Islet of Langerhans (tissue), 1 donor: ENCODE measurements around the gene KRTAP5-4.
"Not testable (repeated sequence)": the region's sequence is repeated elsewhere in the genome, so short reads cannot be mapped to it uniquely, and the experiment has no call there.

Experiments used
- FAIRE-seq: peaks from one replicate; lab custom pipeline; 2011; peaks lifted over from hg19 to GRCh38; lab: Jason Lieb, UNC

The KRTAP5-4 gene

DNA sequence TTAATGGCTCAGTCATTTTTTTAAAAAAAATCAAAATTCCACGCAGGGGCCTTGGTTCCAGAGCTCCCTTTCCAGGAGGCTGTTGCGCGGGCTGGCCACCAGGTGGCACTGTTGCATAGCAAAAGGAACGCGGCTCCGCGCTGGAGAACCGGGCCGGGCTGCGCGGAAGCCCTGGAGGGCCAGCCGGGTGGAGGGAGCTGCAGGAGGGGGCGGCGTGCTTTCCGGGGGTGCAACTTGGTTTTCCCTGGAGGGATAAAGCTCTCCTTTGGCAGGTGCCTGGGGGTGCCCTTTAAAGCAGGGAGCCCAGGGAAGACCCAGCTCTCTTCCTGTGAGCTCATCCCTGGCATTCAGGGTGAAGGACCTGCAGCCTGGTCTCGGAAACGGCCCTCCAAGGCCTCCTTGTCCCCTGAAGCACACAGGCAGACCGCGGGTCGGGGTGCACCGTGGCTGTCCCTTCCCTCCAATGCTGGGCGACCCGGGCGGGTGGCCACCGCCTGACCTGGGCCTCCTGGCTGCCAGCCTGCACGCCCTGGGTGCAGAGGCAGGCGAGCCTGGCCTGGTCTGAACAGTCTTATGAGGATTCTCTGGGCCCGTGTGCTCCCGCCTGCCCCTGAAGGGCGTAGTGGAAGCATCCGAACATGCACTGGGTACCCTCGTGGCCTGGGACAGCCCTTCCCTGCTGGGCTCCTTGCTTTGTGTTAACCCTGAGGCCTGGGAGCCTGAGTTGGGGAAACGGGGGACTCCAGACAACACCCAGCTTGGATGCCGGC is 31.0 kb upstream of the KRTAP5-4 start:
- no peak for FAIRE-seq

DNA sequence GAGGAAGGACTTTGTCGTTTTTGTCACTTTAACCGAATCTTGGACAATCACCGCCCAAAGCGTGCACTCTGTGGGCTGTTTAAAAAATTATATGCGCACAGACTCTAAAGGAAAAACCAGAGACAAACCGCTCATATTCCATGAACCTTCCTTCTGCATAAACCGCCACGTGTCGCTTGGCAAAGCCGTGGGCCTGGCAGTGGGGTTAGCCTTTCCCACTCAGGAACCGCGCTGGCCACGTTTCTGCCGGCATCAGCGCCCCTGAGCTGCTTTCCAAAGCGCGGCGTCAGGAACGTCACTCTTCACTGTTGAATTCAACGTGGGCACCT is 30.5 kb upstream of the KRTAP5-4 start:
- no peak for FAIRE-seq

DNA sequence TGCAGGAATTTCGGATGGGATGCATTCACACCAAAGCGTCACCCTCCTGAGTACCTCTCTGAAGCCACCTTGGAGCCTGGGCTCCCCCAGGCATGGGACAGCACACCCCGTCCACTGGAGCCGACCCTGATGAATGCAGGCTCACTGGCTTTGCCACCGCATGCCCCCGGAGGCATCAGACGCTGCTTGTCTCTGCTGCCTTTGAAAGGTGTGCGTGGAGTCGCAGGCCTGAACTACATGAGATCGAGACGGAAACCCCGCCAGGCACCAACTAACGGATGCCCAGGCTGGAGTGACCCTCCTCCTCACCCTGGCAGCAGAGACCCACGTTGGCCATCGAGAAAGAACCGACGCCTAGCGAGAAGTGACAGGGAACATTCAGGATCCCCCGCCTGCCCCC is 30.1 kb upstream of the KRTAP5-4 start:
- no peak for FAIRE-seq

DNA sequence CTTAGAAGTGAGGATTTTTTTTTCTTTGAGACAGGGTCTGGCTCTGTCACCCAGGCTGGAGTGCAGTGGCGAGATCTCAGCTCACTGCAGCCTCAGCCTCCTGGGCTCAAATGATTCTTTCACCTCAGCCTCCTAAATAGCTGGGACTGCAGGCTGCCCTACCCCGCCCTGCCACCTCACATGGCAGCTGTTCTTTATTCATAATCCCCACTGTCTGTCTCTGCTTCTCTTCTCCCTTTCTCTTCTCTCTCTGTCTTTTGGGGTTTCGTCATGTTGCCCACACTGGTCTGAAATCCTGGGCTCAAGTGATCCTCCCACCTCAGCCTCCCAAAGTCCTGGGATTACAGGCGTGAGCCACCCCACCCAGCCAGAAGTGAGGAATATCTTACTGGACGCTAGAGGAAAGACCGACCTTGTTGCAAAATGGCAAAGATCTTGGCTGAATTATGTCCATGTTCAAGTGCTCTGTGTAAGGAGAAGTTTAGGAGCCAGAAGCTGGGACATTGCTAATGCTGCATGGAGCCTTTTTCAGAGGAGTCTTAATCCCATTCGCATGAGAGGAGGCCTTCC is 29.6 kb upstream of the KRTAP5-4 start:
- FAIRE-seq: no peak

DNA sequence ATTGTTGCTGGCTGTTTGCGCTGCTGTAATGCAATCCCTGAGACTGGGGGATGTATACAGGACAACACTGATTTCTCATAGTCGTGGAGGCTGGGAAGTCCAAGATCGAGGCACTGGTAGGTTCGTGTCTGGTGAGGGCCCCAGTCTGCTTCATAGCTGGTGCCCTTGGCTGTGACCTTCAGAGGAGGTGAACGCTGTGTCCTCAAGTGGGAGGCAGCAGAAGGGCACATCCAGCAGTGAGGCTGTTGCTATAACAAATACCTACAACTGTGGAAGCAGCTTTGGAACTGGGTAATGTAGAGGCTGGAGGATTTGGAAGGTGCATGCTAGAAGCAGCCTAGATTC is 29.0 kb upstream of the KRTAP5-4 start:
- FAIRE-seq: no peak

DNA sequence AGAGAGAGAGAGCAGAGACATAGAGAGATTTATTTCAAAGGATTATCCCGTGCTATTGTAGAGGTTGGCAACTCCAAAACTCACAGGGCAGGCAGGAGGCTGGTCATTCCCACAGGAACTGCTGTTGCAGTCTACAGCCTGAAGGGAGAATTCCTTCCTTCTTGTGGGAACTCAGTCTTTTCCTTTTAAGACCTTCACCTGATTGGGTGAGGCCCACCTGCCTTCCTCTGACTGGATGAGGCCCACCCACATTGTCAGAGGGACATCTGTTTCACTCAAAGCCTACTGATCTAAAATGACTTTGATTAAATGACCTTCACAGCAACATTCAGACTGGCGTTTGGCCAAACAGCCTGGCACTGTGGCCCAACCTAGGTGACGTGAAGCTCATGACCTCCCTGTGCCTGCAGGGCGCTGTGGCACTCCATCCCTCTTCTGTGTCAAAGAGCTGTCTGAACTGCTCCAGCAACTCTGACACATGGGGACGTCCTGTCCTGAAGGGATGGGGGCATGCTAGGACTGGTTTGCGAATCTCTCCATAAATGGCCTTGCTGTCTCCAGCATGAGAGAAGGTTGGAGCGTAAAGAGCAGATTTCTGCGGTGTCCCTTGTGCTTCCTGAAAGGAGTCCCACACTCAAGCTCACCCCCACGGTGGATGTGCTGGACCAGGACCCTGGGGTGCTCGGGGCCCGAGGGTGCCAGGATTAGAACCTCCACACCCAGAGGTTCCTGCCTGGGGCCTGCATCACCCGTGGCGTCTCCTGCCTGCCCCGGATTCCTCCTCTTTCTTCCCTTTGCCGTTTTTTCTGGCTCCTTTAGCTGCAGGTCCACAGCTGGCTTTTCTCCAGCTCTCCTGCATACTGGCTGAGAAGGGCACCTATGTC is 28.3 kb upstream of the KRTAP5-4 start:
- FAIRE-seq: no peak

DNA sequence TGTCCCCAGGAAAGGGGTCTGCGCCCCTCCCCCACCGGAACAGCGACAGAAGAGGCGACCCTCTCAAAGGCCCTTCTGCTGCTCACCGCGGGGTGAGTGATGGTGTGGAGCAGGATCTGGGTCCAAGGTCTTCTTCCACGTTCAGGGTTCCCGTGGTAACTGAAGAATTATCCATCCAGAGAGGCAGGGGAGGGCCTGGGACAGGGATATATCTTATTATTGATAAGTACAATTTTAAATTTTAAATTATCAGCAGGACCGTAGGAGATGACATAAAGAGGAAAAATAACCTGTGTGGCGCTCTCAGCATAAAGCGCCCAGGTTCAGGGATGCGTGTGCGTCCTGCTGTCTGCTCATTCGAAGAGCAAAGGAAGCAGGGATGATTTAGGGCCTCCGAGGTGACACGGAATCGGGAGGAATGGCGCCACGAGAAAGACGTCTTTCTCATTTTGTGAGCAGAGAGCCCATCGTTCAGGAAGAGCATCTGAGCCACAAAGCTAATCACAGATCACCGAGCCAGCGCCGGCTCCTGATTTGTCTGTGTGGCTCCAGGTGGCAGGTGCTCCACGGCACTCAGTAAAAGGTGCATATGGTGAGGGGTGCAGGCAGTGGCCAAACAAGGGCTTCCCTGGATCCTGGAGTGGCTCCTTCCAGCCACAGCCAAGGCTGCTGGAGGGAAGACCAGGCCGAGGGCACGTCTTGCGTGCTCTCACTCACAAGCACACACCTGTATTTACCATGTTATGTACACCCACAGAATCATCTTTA is 26.9 kb upstream of the KRTAP5-4 start:
- no peak for FAIRE-seq

DNA sequence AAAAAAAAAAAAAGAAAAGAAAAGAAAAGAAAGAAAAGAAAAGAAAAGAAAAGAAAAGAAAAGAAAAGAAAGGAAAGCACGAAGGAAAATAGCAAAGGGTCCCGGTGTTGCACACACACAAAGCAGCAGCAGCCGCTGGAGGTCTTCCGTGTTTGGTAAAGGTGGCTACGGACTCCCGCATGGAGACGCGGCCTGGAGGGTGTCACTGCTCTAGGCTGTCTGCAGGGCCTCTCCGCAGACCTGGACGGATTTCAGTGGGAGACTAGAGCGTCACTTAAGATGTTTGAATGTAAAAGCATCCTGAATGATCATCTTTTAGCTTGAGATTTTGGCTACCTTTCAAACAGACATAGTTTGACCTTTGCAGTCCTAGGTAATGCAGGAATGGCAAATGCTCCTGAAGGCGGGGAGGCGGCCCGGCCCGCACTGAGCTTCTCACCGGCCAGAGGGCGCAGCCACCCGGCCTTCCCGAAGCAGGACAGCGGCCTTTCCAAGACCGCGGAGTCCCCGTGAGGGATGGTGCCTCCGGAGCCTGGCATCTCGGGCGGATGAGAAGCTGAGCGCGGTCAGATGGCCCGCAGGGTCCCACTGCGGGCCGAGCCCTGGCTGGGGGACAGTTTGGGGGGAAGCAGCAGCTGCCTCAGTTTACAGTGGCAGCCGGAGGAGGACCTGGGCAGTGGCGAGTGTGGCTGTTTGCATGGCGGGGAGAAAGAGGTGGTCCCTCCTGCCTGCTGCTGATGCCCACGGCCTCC is 26.1 kb upstream of the KRTAP5-4 start:
- FAIRE-seq: no peak

DNA sequence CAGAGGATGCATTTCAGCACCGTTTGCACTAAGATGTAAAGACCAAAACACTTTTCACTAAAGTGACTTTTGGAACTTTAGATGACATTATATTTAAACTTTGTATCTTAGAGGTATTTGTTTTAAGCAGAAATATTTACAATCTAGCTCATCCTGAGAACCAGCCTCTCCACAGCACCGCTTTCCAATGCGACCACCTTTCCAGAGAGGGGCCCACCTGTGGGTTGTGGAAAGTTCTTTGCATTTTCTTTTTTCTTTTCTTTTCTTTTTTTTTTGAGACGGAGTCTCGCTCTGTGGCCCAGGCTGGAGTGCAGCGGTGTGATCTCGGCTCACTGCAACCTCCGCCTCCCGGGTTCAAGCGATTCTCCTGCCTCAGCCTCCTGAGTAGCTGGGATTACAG is 24.6 kb upstream of the KRTAP5-4 start:
- FAIRE-seq: not testable (repeated sequence)

DNA sequence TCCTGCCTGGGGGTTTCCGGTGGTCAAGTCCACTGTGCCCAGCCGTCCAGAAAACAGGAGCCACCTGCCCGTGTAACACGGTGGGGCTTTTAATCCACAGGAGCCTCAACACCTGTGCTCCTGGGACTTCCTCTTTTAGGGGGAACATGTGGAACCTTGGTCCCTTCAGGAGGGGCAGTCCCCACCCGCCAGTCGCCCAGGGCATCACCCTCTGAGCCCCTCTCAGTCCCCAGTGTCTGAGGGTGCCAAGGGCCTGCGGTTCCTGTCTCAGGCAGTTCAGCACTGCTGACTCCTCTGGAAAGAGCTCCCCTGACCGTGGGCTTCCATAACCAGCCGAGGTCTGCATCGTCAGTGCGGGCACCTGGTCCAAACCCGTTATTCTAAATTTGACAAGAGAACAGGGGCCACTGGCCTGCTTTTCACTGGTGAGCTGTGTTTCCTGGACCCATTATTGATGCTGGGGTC is 23.5 kb upstream of the KRTAP5-4 start:
- no peak for FAIRE-seq

DNA sequence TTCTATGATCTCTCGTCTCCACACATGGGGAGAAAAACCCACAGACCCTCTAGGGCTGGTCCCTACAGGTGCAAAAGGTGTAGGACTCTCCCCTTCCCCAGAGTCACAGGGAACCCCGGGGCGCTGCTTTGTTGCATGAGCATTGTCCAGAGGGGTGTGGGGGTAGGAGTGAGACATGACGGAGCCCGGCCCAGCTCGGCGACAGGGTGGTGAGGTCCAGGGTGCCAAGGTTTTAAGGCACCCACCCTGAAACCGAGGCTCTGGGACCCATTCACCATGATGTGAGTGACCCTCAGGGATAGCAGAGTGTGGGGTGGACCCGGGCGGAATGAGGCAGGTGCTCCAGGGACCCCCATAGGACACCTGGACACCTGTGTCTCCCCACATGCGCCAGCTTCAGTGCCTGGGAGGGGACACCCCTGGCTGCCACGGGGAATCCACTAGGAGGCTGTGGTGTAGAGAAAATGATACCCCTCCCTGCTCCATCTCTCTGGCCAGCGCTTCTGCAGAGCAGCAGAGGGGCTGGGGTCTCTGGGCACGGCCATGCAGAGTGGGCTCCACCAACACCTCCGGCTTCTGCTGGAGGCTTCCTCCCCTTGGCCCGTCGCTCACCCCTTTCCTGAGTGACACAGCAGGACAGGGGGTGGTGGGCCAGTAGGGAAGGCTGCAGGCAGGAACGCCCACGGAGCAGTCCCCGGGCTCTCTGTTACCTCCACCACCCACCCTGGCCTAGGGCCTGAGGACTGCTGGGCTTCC is 22.8 kb upstream of the KRTAP5-4 start:
- no peak for FAIRE-seq

DNA sequence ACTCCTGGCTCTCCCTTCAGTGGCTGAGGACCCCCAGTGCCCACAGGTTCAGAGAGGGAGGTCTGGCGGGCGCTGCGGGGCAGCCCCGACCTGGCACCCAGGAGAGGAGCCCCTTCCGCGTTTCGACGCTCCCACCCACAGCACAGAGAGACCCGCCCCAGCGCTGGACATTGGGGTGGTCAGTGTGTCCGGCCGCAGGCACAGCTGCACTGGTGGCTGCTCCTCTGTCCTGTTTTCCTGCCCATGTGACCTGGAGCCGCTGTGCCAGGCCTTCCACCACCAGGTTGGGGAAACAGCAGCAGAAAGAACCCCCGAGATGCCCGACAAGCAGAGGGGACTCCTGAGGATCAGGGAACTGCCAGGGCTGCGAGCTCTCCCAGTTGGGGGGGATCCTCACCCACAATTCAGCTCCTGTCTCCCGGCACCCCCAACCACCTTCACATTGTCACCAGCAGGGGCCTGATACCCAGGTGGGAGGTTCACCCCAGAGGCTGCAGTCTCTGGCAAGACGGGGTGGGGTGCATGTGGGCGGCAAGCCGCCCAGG is 21.3 kb upstream of the KRTAP5-4 start:
- FAIRE-seq: no peak

DNA sequence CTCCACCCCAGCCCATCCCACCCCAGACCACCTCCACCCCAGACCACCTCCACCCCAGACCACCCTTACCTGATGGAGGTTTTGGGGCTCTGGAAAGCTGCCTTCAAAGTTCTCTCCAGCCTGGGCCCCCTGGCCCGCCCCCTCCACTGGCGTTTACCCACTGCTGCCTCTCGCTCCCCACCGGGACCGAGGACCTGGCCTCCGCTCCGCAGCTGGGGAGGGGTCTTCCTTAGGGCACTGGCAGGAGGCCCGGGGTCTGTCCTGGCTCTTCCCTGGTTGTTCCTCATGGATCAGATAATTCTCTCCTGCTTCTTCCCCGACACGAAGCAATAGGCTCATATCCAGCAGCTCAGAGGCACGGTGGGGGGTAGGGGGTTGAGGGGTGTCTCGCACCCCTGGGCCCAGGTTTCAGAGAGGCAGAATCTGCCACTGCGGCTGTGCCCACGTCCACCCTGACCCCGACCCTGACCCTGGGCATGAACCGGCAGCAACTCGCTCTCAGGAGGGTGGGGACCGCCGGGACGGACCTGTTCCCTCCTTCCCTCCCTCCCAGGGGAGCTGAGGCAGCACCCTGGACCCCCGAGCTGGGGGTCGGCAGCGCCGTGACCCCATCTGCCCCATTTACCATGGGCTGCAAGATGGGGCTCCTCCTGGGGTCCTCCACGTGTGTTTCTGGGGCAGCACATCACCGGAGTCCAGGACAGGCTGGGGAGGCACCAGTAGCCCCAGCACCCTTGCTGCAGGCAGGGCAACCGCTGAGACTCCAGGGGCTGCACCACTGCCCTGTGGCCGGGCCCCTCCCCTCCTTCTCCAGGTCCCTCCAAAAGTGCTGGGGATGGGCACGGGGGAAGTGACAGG is 20.6 kb upstream of the KRTAP5-4 start:
- FAIRE-seq: no peak

DNA sequence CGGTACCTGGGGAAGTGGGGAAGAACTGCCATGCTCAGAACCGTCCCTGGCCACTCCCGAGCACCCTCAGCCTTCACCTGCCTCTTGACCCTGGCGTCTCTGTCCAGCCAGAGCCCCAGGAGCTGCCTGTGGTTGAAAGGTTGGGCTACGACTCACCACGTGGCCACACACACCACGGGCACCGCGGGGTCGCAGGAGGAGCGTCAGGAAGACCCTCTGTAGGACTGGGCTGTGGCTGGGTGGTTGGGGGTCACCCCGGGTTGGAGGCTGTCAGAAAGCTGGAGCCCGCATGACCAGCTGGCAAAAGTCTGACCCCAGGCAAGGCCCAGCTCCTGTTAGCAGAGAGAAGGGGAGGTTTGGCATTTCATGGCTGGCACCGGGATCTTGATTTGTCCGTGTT is 19.2 kb upstream of the KRTAP5-4 start:
- FAIRE-seq: no peak

DNA sequence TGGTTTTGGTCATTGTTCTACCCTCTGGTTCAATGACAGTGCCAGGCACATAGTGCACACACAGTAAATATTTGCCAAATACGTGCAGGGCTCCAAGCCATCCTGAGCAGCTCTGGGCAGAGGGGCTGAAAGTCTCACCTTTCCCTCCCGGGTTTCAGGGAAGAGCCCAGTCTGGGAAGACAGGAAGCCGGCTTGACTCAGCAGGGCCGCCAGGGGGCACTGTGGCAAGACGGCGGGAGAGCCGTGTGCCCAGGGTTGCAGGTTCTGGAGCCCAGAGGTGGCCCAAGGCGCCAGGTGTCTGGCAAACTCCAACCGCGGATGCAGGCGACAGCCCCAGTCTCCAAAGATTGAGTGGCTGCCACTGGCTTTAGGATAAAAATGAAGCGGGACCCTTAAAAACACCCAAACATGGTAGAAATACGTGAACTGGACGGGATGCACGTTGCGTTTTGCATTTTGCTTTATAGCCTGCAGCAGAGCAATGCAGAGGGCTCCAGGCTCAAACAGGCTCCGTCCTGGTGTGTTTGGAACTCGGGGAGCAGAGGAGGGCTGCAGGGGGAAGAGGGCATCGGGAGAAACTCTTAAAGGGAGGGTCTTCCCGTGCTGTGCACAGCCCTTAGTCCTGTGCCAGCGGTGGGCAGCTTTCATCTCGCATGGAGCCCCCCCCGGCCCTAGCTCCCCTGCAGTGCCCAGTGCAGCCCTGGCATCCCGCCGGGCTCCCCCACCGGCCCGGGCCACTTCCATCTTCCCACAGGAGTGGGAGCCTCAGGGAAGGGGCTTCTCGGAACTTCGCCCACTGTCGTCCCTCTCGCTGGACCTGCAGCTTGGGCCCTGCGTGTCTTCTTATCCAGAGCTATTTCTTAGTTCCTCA is 18.4 kb upstream of the KRTAP5-4 start:
- no peak for FAIRE-seq

DNA sequence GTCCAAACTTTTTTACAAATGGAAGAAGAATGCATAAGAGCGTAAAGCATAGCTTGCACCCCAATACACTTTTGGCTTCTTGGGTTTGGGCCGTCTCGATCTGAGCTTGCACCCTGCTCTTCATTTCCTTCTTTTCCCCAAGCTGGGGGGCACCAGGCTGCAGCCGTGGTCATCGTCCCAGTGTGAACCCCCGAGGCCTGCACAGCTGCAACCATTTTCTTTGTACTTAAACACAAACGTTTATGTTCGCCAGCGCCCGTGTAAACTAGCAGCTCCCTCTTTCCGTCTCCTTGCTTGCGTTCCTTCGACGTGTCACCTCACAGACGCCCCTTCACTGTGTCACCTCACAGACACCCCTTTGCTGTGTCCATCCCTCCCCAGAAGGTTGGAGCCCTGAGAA is 17.7 kb upstream of the KRTAP5-4 start:
- FAIRE-seq: no peak

DNA sequence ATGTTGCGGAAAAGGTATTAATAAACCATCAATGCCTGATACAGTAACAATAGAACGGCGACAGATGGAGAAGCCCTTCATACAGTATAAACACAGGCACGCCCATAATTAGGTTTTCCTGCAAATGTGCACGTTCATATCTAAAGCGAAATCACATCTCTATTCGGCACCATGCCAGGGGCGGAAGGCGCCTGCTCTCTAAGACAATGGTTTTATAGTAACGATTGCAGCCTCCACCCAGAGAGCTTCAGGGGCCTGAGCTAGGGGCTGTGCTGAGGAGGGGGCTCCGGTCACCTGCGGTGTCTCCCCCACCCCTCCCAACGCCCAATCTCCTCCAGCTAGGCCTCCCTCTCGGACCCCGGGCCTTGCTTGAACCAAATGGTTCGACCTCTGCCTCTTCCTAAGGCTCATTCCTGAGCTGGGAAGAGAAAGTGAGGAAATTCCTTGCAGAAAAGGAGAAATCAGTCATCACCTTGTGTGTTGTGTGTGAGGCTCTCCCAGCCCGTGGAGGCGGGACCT is 17.2 kb upstream of the KRTAP5-4 start:
- no peak for FAIRE-seq

DNA sequence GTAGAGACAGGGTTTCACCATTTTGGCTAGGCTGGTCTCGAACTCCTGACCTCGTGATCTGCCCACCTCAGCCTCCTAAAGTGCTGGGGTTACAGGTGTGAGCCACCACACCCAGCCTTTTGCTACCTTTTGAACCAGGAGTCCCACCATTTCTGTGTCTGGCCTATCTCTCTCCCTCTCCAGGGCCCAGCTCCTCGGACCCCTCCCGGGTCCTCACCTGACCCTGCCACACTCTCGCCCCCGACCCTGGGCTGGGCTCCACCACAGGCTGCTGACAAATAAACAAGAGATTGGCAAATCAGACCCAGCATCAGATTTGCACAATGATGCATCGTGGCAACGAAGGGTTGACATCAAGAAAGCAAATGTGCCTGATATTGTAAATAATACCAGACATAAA is 16.4 kb upstream of the KRTAP5-4 start:
- no peak for FAIRE-seq

DNA sequence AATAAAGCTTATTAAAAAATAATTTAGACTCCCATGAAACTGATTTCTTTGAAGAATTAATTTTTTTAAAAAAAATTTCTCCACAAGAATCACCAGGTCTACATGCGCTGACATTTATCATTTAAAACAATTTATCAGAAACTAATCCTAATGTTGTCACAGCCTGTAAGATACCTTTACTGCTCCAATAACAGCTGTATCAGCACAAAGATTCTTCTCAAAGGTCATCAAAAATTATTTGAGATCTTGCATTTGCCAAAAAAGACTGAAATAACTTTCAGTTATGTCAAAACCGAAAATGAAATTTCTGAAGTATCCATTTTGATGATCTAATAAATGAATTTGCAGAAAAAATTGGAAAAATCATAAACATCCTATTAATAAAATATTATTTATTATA is 15.7 kb upstream of the KRTAP5-4 start:
- FAIRE-seq: no peak
